Ovary (tissue), 9 donors: Measurements from ENCODE around the gene EYS. TPM values are rescaled to one million over a fixed set of nuclear protein-coding genes. Genes with fewer than 3 reads are reported as not detected.

Experiments used
- DNase-seq, 5 donors: peaks; one replicate each; pipeline ENCODE4 v3.0.0-alpha.2; 2019 to 2020
- H3K27ac ChIP-seq, 2 donors: fragments of 200-600 bp; one replicate each; pipeline versions ENCODE4 v1.5.1 to v1.8.0; 2019 to 2022
- H3K27me3 ChIP-seq: fragments of 200-600 bp; one replicate; pipeline ENCODE4 v1.8.0; 2022
- H3K36me3 ChIP-seq: fragments of 200-600 bp; sonication (generic); one replicate; pipeline ENCODE4 v1.5.1; 2019
- H3K4me1 ChIP-seq: one replicate; pipeline ENCODE4 v1.8.1; 2013; ENCODE audit warnings: mild to moderate bottlenecking, moderate library complexity; ENCODE audit not compliant: insufficient read depth
- H3K4me3 ChIP-seq: fragments of 200-600 bp; sonication (generic); one replicate; pipeline ENCODE4 v1.5.1; 2017
- H3K9me3 ChIP-seq, 2 donors: fragments of 200-600 bp in 1 of 2; sonication (generic) in 1 of 2; one replicate each; pipeline versions ENCODE4 v1.5.1 to v1.8.1; 2013 to 2019; ENCODE audit warnings: mild to moderate bottlenecking in 1 of 2, moderate library complexity in 1 of 2
- CTCF ChIP-seq, 3 donors: fragments of 450-650 bp in 2 of 3; fragments of 200-600 bp in 1 of 3; IDR thresholded peaks; one replicate each; pipeline versions ENCODE4 v1.5.1 to v1.8.0; 2016 to 2022; ENCODE audit warnings: antibody characterized with exemption in 3 of 3, mild to moderate bottlenecking in 1 of 3
- EP300 ChIP-seq: sonication (generic); formaldehyde crosslinking; IDR thresholded peaks from one replicate; pipeline ENCODE4 v1.6.1; 2017; ENCODE audit warnings: antibody characterized with exemption
- POLR2A ChIP-seq: fragments of 450-650 bp; IDR thresholded peaks from one replicate; pipeline ENCODE4 v1.6.1; 2017; ENCODE audit warnings: antibody characterized with exemption, mild to moderate bottlenecking, moderate library complexity
- WGBS, 3 donors: extraction: QIAGEN DNeasy Blood & Tissue Kit in 1 of 3; methylation state at CpG; one replicate each; pipeline versions ENCODE4 v1.1.5 to v1.1.7; 2013 to 2017; 5-methylcytosine and 5-hydroxymethylcytosine counted together
- intact Hi-C, 4 donors: fragments of 100-400 bp; cut with DNase I; formaldehyde crosslinking; loops; one replicate each; pipeline versions ENCODE4 v1.11.0 to v1.15.1; 2022 to 2023
- polyA plus RNA-seq, 2 donors: library from polyadenylated mRNA; stranded (reverse); fragments of 200-250 nt in 1 of 2; fragments of 350-450 nt in 1 of 2; fragmentation: Illumina TruSeq in 1 of 2; extraction: RNeasy Lipid Tissue Mini Kit (QIAGEN cat#74804) in 1 of 2; gene quantifications; one replicate each; pipeline ENCODE4 v1.2.3, GENCODE V29; 2013 to 2014
- total RNA-seq, 7 donors: library from RNA; depleted of rRNA in 2 of 7; stranded (reverse); fragments of >200 nt in 2 of 7; fragmentation: NEBNext Ultra II Directional in 3 of 7; extraction: Animal tissue kit (Norgen Biotek cat#: 25700) in 3 of 7; gene quantifications; one replicate each; pipeline versions ENCODE4 v1.1.0 to v1.2.4, GENCODE V29; 2016 to 2023
- donor health status: DM: no; HTN: no; CAD: no; lungs with moderate emphysema.
- donor health status: DM: no; HTN: no; CAD: no.
- donor health status: Bipolar disorder and iron deficiency.
- donor health status: DM: yes; HTN: yes; CAD: no.
- donor health status: DM: no; HTN: no; CAD: no.
- donor health status: DM: yes; HTN: yes; CAD: no.

EYS gene
- total and polyA plus RNA-seq, 9 donors: under 0.01 to 0.03 (median 0.01) TPM; not detected in 6

- H3K4me1 ChIP-seq: no peaks in the 10 kb centered on the region
- H3K36me3 ChIP-seq: no peaks in the 10 kb centered on the region
- WGBS, 3 donors: 29 to 58% (median 52%) methylated on average over 4 of the region's 4 CpGs
- no peak for DNase-seq
- H3K4me3 ChIP-seq: no peak overlapping the region
- intact Hi-C loops: no loop called here
- no peaks in the 10 kb centered on the region for H3K27me3 ChIP-seq
- H3K9me3 ChIP-seq: no peaks in the 10 kb centered on the region
- TF ChIP-seq EP300: no peak
- TF ChIP-seq POLR2A: no peak
- TF ChIP-seq CTCF (IDR thresholded peaks at IDR 0.05): no peak
- no peak overlapping the region for H3K27ac ChIP-seq
Observed at GRCh38 chr6:64505312-64505711, 1201.7 kb downstream of the EYS start.

- H3K9me3 ChIP-seq: no peaks in the 10 kb centered on the region
- H3K27me3 ChIP-seq: no peaks in the 10 kb centered on the region
- H3K27ac ChIP-seq: no peak overlapping the region
- H3K36me3 ChIP-seq: no peaks in the 10 kb centered on the region
- H3K4me1 ChIP-seq: no peaks in the 10 kb centered on the region
- no peak for DNase-seq
- H3K4me3 ChIP-seq: no peak overlapping the region
- TF ChIP-seq CTCF (IDR thresholded peaks at IDR 0.05): no peak
- TF ChIP-seq POLR2A: no peak
- TF ChIP-seq EP300: no peak
- WGBS, 3 donors: 75 to 83% (median 75%) methylated on average over 2 of the region's 2 CpGs
- intact Hi-C loops: no loop called here
Observed at GRCh38 chr6:64504503-64504902, 1202.5 kb downstream of the EYS start.

DNA sequence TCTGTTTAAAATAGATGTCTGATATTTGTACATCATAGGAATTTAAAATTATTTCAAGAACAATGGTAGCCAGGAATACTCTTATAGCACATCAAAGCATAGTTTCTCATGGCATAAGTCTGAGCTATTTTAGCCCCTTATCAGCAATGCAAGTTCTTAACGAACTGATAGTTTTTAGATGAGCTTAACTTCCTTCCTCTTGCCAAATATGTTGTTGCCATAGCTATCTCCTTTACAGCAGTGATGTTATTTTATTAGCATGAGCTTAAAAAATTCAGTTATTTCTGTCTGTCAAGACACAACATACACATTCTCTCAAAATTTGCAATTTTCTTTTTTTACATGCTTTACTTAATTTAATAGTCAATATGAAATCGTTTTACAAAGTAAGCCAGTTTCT is 1204.2 kb downstream of the EYS start:
- no peaks in the 10 kb centered on the region for H3K4me1 ChIP-seq
- no peaks in the 10 kb centered on the region for H3K36me3 ChIP-seq
- DNase-seq: no peak
- H3K9me3 ChIP-seq: no peaks in the 10 kb centered on the region
- intact Hi-C loops: no loop called here
- H3K27ac ChIP-seq: no peak overlapping the region
- no peaks in the 10 kb centered on the region for H3K27me3 ChIP-seq
- H3K4me3 ChIP-seq: no peak overlapping the region
- WGBS, 3 donors: 2 to 3% (median 3%) methylated on average over 2 of the region's 2 CpGs
- TF ChIP-seq POLR2A (no peak), CTCF (IDR thresholded peaks at IDR 0.05) (no peak), EP300 (no peak)

DNA sequence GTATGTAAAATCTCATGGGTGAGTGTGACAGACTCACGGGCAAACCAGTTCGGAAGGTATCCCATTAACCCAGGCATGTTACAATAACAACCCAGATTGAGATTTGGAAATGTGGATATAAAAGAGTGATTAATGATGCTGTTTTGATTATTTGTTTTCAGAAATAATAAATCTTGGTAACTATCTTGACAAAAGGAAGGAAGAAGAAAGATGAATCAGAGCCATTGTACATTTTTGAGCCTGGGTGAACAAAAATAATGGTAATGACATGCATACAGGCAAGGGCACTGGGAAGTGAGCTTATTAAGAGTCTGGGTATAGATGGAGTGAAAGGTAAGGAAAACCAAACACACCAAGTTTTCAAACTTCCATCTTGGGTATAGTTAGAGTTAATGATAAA is 1209.4 kb downstream of the EYS start:
- Histone ChIP-seq H3K36me3 (no peaks in the 10 kb centered on the region), H3K27me3 (no peaks in the 10 kb centered on the region), H3K27ac (no peak overlapping the region), H3K4me3 (no peak overlapping the region), H3K4me1 (no peaks in the 10 kb centered on the region), H3K9me3 (no peaks in the 10 kb centered on the region)
- DNase-seq: no peak
- no peak for TF ChIP-seq EP300
- TF ChIP-seq CTCF (IDR thresholded peaks at IDR 0.05): no peak
- TF ChIP-seq POLR2A: no peak
- intact Hi-C loops: no loop called here
- WGBS, 3 donors: 90 to 93% (median 92%) methylated on average over 2 of the region's 2 CpGs

- H3K27ac ChIP-seq: no peak overlapping the region
- intact Hi-C loops: no loop called here
- no peak for DNase-seq
- no peaks in the 10 kb centered on the region for H3K36me3 ChIP-seq
- TF ChIP-seq POLR2A (no peak), EP300 (no peak), CTCF (IDR thresholded peaks at IDR 0.05) (no peak)
- H3K4me3 ChIP-seq: no peak overlapping the region
- H3K27me3 ChIP-seq: no peaks in the 10 kb centered on the region
- H3K4me1 ChIP-seq: no peaks in the 10 kb centered on the region
- H3K9me3 ChIP-seq: no peaks in the 10 kb centered on the region
- 39 to 87% (median 74%) methylated on average over 2 of the region's 2 CpGs for WGBS, 3 donors
Observed at GRCh38 chr6:64489763-64490162, 1217.3 kb downstream of the EYS start.
